IPS DF 19.7 (cell line): ENCODE measurements around the gene GAS6.
"Not testable (repeated sequence)": the region's sequence is repeated elsewhere in the genome, so short reads cannot be mapped to it uniquely, and the experiment has no call there.

Experiments used
- DNase-seq: peaks from one replicate; pipeline ENCODE4 v3.0.0-alpha.2; 2013; ENCODE audit warnings: low read depth, low spot score

GAS6 gene

GRCh38 chr13:113806526-113806925 is 57.4 kb downstream of the GAS6 start:
- no peak for DNase-seq

- DNase-seq: no peak
Measured at GRCh38 chr13:113806104-113806471, 57.8 kb downstream of the GAS6 start.

- no peak for DNase-seq
Measured at GRCh38 chr13:113805431-113806103, 58.3 kb downstream of the GAS6 start.

GRCh38 chr13:113804703-113805430 is 59.0 kb downstream of the GAS6 start:
- no peak for DNase-seq

GRCh38 chr13:113804017-113804702 is 59.7 kb downstream of the GAS6 start:
- no peak for DNase-seq

GRCh38 chr13:113803409-113804016 is 60.4 kb downstream of the GAS6 start:
- no peak for DNase-seq

- DNase-seq: no peak
Measured at GRCh38 chr13:113802761-113803160, 61.1 kb downstream of the GAS6 start.

GRCh38 chr13:113802090-113802531 is 61.8 kb downstream of the GAS6 start:
- DNase-seq: peak; percentile 9

GRCh38 chr13:113801289-113801961 is 62.5 kb downstream of the GAS6 start:
- DNase-seq: no peak

GRCh38 chr13:113800576-113800926 is 63.3 kb downstream of the GAS6 start:
- DNase-seq: no peak

GRCh38 chr13:113798200-113798811 is 65.6 kb downstream of the GAS6 start:
- no peak for DNase-seq

- DNase-seq: no peak
Measured at GRCh38 chr13:113796964-113797676, 66.8 kb downstream of the GAS6 start.

- no peak for DNase-seq
Measured at GRCh38 chr13:113796211-113796963, 67.5 kb downstream of the GAS6 start.

- not testable (repeated sequence) for DNase-seq
Measured at GRCh38 chr13:113795362-113795761, 68.5 kb downstream of the GAS6 start.

- no peak for DNase-seq
Measured at GRCh38 chr13:113794764-113795173, 69.1 kb downstream of the GAS6 start.

GRCh38 chr13:113794086-113794485 is 69.8 kb downstream of the GAS6 start:
- no peak for DNase-seq

- DNase-seq: no peak
Measured at GRCh38 chr13:113793718-113794085, 70.2 kb downstream of the GAS6 start.

GRCh38 chr13:113792886-113793717 is 70.8 kb downstream of the GAS6 start:
- DNase-seq: no peak

GRCh38 chr13:113792236-113792770 is 71.6 kb downstream of the GAS6 start:
- DNase-seq: no peak
